ENCODE measurements around the gene C2. TPM values are rescaled to one million over a fixed set of nuclear protein-coding genes. Genes with fewer than 3 reads are reported as not detected.

C2 gene
- total RNA-seq, 1 experiment from 2014 or later: 0.66 TPM

GRCh38 chr6:31958412-31958740, 30.9 kb downstream of the C2 start:
- Histone ChIP-seq H3K79me1 (ENCODE audit: insufficient read depth, low read depth, low read length, poor library complexity, severe bottlenecking) (peaks cover 3% of the 10 kb centered on the region), H4K5ac (ENCODE audit: insufficient read length, low read depth, low read length) (no peak overlapping the region), H2AK5ac (ENCODE audit: insufficient read length, low read length) (no peak overlapping the region), H4K91ac (ENCODE audit: insufficient read length, low read depth, low read length) (no peak overlapping the region), H2BK120ac (ENCODE audit: low read depth, low read length, poor library complexity, severe bottlenecking) (no peak overlapping the region), H3K14ac (ENCODE audit: insufficient read depth, low read length) (no peak overlapping the region; the same call in 1 of the 2 replicates), H3K4ac (ENCODE audit: low read depth, low read length) (no peak overlapping the region), H2BK20ac (ENCODE audit: low read depth, low read length, poor library complexity, severe bottlenecking) (no peak overlapping the region), H3K9ac (ENCODE audit: extremely low read depth, insufficient read length, low read length) (peak overlapping the region; percentile 95), H3K23ac (ENCODE audit: insufficient read length, low read depth, low read length) (no peak overlapping the region), H3K27ac (ENCODE audit: insufficient read length, low read depth, low read length) (no peak overlapping the region), H3K56ac (ENCODE audit: insufficient read length, low read depth, low read length) (peak overlapping the region; percentile 43), H3K9me3 (ENCODE audit: control insufficient read depth, low read depth, low read length) (no peaks in the 10 kb centered on the region), H2AFZ (ENCODE audit: low read length) (peak overlapping the region; percentile 27), H3K79me2 (ENCODE audit: insufficient read depth, low read length) (peaks cover 7% of the 10 kb centered on the region), H3K27me3 (ENCODE audit: insufficient read depth, low read length) (no peaks in the 10 kb centered on the region), H3K23me2 (ENCODE audit: insufficient read length, low read depth, low read length, poor library complexity, severe bottlenecking) (peaks cover 10% of the 10 kb centered on the region), H3K18ac (ENCODE audit: insufficient read length, low read depth, low read length) (peak overlapping the region; percentile 38), H2BK5ac (ENCODE audit: insufficient read length, low read length) (no peak overlapping the region), H3K4me1 (ENCODE audit: insufficient read depth, low read length) (peaks cover 3% of the 10 kb centered on the region; the same call in 1 of the 2 replicates), H2BK15ac (ENCODE audit: low read depth, low read length) (no peak overlapping the region), H3K4me2 (ENCODE audit: insufficient read depth, insufficient read length, low read length) (peak overlapping the region; percentile 95), H3T11ph (ENCODE audit: low read length) (no peak overlapping the region), H2BK12ac (ENCODE audit: insufficient read length, low read depth, low read length) (no peak overlapping the region), H4K8ac (replicated peaks; ENCODE audit: insufficient read length, low read depth, low read length) (no peak overlapping the region), H4K20me1 (ENCODE audit: control insufficient read depth, insufficient read depth, insufficient read length) (no peaks in the 10 kb centered on the region)
- no CpG with 5 or more reads among the region's 11 CpGs for whole genome bisulfite sequencing (ENCODE audit: extremely low coverage, insufficient read length, low lambda C conversion rate)
- H3K36me3 Mint-ChIP-seq (ENCODE audit: insufficient read depth in 1 of 3, low read depth in 3 of 3): peaks cover 37 to 83% (median 70%) of the 10 kb centered on the region in 3 experiments
- no peak for TF ChIP-seq CTCF (conservative IDR thresholded peaks at IDR 0.05)
- peak overlapping the region; percentile 94 to 99 (median 96); a peak in 6 of 7 replicates for H3K27ac Mint-ChIP-seq
- H3K27me3 Mint-ChIP-seq (ENCODE audit: low read depth): no peaks in the 10 kb centered on the region
- no peaks in the 10 kb centered on the region; a peak in 1 of 5 replicates for H3K9me3 Mint-ChIP-seq
- peaks cover 18% of the 10 kb centered on the region in 2 experiments for H3K4me1 Mint-ChIP-seq
- no peak for DNase-seq
- peak overlapping the region; percentile 95 to 99 for H3K4me3 Mint-ChIP-seq

Measured in H9 (cell line).